A673 (cell line): ENCODE data around the gene TM4SF4. TPM values are rescaled to one million over a fixed set of nuclear protein-coding genes. Genes with fewer than 3 reads are reported as not detected.

ENCODE experiments used
- BruUV-seq: library from RNA; stranded (reverse); fragments of 400-500 nt; replicated peaks from 2 replicates; lab custom pipeline; 2021; lab: Mats Ljungman, UMichigan
- CTCF ChIA-PET: fragments of 300-600 bp; sonication (Branson Sonifier 250); formaldehyde crosslinking; loops from one replicate; lab custom pipeline; 2022; ENCODE audit warnings: antibody characterized with exemption; lab: Charles Lee
- POLR2A ChIA-PET: fragments of 300-600 bp; sonication (Branson Sonifier 250); formaldehyde crosslinking; loops from one replicate; lab custom pipeline; 2022; ENCODE audit warnings: antibody characterized with exemption; ENCODE audit not compliant: low non-redundant PET; lab: Charles Lee
- DNase-seq: peaks from one replicate; pipeline ENCODE4 v3.0.0-alpha.2; 2015; ENCODE audit warnings: low spot score
- H3K27ac ChIP-seq: fragments of 200-600 bp; sonication (generic); 2 replicates; pipeline ENCODE4 v1.5.1; 2016; ENCODE audit warnings: mixed run types, low read depth, mild to moderate bottlenecking, mixed read lengths, antibody characterized with exemption, low read length; ENCODE audit not compliant: poor library complexity, severe bottlenecking
- H3K27me3 ChIP-seq: fragments of 200-600 bp; sonication (generic); replicated peaks from 2 replicates; pipeline ENCODE4 v1.6.1; 2017; ENCODE audit warnings: mixed run types, low read depth, mild to moderate bottlenecking, mixed read lengths, antibody characterized with exemption, low read length; ENCODE audit not compliant: insufficient read depth, poor library complexity
- H3K36me3 ChIP-seq: fragments of 200-600 bp; sonication (generic); 2 replicates; pipeline ENCODE4 v1.6.1; 2016; ENCODE audit warnings: mixed run types, mild to moderate bottlenecking, mixed read lengths, antibody characterized with exemption, low read length; ENCODE audit not compliant: insufficient read depth, poor library complexity, severe bottlenecking
- H3K4me1 ChIP-seq: fragments of 200-600 bp; sonication (generic); 2 replicates; pipeline ENCODE4 v1.6.1; 2017; ENCODE audit warnings: mixed run types, mild to moderate bottlenecking, mixed read lengths, antibody characterized with exemption, low read length; ENCODE audit not compliant: insufficient read depth, poor library complexity, severe bottlenecking
- H3K4me3 ChIP-seq: fragments of 200-600 bp; sonication (generic); 2 replicates; pipeline ENCODE4 v1.5.1; 2016; ENCODE audit warnings: low read depth, mixed run types, mild to moderate bottlenecking, mixed read lengths, low read length; ENCODE audit not compliant: poor library complexity, severe bottlenecking
- H3K9me3 ChIP-seq: fragments of 200-600 bp; sonication (generic); 2 replicates; pipeline ENCODE4 v1.6.1; 2016; ENCODE audit warnings: mixed run types, low read depth, mild to moderate bottlenecking, mixed read lengths, antibody characterized with exemption, low read length; ENCODE audit not compliant: poor library complexity, severe bottlenecking
- EZH2 ChIP-seq: fragments of 200-600 bp; sonication (generic); IDR thresholded peaks from 2 replicates; pipeline ENCODE4 v1.6.1; 2017; ENCODE audit warnings: borderline replicate concordance, low read depth, mild to moderate bottlenecking, mixed read lengths, antibody characterized with exemption, low read length; ENCODE audit not compliant: poor library complexity, severe bottlenecking
- intact Hi-C: fragments of 100-400 bp; cut with micrococcal nuclease; formaldehyde crosslinking; loops from one replicate; pipeline ENCODE4 v1.10.0; 2022; ENCODE audit not compliant: unreplicated experiment
- total RNA-seq: library from RNA; stranded (reverse); gene quantifications from 2 replicates; pipeline ENCODE4 v1.2.3, GENCODE V29; 2021
- TF ChIP-seq, protein P1 (sequence below): fragments of 300-800, 200-600 bp; sonication (generic); conservative IDR thresholded peaks from 2 replicates; pipeline ENCODE4 v1.5.1; 2017; ENCODE audit warnings: low read depth, mild to moderate bottlenecking, antibody characterized with exemption, low read length, moderate library complexity, mixed read lengths

The TM4SF4 gene
- total RNA-seq, 1 experiment from 2014 or later, result not detected

DNA sequence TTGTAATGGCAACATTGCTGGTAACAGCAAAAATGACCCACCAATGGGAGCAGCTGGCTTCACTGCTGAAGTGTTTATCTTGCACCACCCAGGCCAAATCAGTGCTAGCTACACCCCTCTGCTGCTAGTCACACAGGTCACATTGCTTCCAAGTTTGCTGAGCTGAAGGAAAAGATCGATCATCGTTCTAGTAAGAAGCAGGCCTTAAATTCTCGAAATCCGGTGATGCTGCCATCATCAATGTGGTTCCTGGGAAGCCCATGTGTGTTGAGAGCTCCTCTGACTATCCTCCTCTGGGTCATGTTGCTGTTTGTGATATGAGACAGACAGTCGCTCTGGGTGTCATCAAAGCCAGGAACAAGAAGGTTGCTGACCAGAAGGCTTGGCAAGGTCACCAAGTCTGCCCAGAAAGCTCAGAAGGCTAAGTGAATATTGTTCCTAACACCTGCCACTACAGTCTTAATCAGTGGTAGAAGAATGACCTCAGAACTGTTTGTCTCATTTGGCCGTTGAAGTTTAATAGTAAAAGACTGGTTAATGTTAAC, 21.2 kb downstream of the TM4SF4 start:
- no peak for DNase-seq
- H3K27me3 ChIP-seq, result peaks cover 4% of the 10 kb centered on the region
- intact Hi-C loops, result loop anchor here (10.0 kb wide), 1 partner anchor 729 kb away; no protein-coding TSS in a partner anchor
- no peaks in the 10 kb centered on the region for H3K9me3 ChIP-seq
- CTCF ChIA-PET, result interaction anchor here (0.6 to 1.4 kb wide), 3 partner anchors 16 to 172 kb away, joined by 3 read pairs; no protein-coding TSS in a partner anchor
- H3K4me1 ChIP-seq, result no peaks in the 10 kb centered on the region
- BruUV-seq, result no TSS peak
- no peak overlapping the region for H3K27ac ChIP-seq
- H3K4me3 ChIP-seq, result no peak overlapping the region
- TF ChIP-seq EZH2, result no peak
- TF ChIP-seq, protein P1, sequence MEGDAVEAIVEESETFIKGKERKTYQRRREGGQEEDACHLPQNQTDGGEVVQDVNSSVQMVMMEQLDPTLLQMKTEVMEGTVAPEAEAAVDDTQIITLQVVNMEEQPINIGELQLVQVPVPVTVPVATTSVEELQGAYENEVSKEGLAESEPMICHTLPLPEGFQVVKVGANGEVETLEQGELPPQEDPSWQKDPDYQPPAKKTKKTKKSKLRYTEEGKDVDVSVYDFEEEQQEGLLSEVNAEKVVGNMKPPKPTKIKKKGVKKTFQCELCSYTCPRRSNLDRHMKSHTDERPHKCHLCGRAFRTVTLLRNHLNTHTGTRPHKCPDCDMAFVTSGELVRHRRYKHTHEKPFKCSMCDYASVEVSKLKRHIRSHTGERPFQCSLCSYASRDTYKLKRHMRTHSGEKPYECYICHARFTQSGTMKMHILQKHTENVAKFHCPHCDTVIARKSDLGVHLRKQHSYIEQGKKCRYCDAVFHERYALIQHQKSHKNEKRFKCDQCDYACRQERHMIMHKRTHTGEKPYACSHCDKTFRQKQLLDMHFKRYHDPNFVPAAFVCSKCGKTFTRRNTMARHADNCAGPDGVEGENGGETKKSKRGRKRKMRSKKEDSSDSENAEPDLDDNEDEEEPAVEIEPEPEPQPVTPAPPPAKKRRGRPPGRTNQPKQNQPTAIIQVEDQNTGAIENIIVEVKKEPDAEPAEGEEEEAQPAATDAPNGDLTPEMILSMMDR, result no peak
- no peaks in the 10 kb centered on the region for H3K36me3 ChIP-seq
- POLR2A ChIA-PET, result no interaction called here

GRCh38 chr3:149496891-149497290, 22.4 kb downstream of the TM4SF4 start:
- no peak overlapping the region for H3K27ac ChIP-seq
- ChIA-PET CTCF (no interaction called here), POLR2A (no interaction called here)
- H3K4me3 ChIP-seq, result no peak overlapping the region
- DNase-seq, result no peak
- H3K4me1 ChIP-seq, result no peaks in the 10 kb centered on the region
- BruUV-seq, result no TSS peak
- no peaks in the 10 kb centered on the region for H3K27me3 ChIP-seq
- H3K36me3 ChIP-seq, result no peaks in the 10 kb centered on the region
- no peak for TF ChIP-seq EZH2
- TF ChIP-seq, protein P1, result no peak
- no peaks in the 10 kb centered on the region for H3K9me3 ChIP-seq
- intact Hi-C loops, result loop anchor here (10.0 kb wide), 1 partner anchor 728 kb away; no protein-coding TSS in a partner anchor

DNA sequence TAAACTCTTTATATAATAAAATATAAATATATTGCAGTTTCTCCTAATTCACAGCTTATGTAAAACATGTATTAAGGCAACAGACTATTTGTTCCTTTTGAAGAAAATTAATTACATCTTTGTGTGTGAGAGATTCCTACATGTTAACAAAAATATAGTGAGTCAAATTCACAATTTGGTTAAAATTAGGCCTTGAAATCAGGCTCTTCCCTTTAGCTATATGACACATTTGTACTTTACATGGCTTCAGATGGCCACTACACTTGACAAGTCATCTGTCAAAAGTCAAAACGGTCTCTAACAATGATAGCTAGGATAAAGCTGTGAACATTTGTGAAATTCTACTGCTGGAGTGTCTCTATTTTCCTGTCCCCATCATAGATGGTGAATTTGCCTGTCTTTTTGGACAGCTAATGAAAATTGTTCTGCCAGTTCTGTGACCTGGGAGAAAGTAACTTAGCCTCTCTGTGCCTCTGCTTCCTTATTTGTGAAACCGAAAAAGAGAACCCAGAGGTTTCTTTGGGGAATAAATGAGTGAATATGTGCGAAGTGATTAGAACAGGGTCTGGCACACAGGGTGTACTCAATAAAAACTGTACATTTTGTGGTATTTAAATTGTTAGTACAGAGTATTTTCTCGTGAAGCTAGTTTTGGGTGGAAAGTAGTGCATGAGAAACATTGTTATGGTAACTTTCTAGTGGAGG, 23.6 kb downstream of the TM4SF4 start:
- H3K36me3 ChIP-seq, result no peaks in the 10 kb centered on the region
- H3K27me3 ChIP-seq, result no peaks in the 10 kb centered on the region
- H3K9me3 ChIP-seq, result no peaks in the 10 kb centered on the region
- ChIA-PET POLR2A (interaction anchor here (0.6 kb wide), 1 partner anchor 173 kb away, joined by 4 read pairs; no protein-coding TSS in a partner anchor), CTCF (no interaction called here)
- TF ChIP-seq EZH2, result no peak
- TF ChIP-seq, protein P1, result no peak
- intact Hi-C loops, result loop anchor here (10.0 kb wide), 1 partner anchor 727 kb away; no protein-coding TSS in a partner anchor
- no peak overlapping the region for H3K27ac ChIP-seq
- H3K4me1 ChIP-seq, result no peaks in the 10 kb centered on the region
- no peak overlapping the region for H3K4me3 ChIP-seq
- DNase-seq, result no peak
- no TSS peak for BruUV-seq
